Measurements from ENCODE around the gene TMEM163. TPM values are rescaled to one million over a fixed set of nuclear protein-coding genes. Genes with fewer than 3 reads are reported as not detected.

Gene TMEM163
- polyA plus RNA-seq, 1 experiment, result not detected

DNA sequence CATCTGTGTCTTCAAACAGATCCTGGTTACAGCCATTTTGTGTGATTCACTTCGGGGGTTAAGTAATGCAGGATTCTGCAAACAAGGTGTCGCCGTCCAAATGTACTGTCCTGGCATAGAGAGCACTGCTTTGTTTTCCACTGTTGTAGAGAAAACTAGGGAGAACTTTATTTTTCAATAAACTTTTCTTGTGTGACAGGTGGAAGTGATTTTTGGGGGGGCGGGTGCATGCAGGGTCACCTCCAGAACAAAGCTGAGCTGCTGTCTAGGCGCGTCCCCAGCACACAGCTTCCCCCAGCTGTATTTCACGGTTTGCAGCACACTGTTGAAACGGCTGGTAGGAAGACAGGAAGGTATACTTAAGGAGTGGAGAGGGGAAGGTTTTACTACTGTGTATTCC, 264.4 kb downstream of the TMEM163 start:
- POLR2A ChIA-PET, result interaction anchor here (0.5 kb wide), 1 partner anchor 33 kb away, joined by 3 read pairs; no protein-coding TSS in a partner anchor
- H3K27me3 ChIP-seq (ENCODE audit: control insufficient read depth, insufficient read depth, low read length), result no peaks in the 10 kb centered on the region
- CTCF ChIA-PET, result no interaction called here
- no peak for DNase-seq (ENCODE audit: low read depth, low spot score)
- H3K27ac ChIP-seq (ENCODE audit: low read depth, low read length), result no peak overlapping the region
- H3K4me3 ChIP-seq (ENCODE audit: low read depth, low read length), result no peak overlapping the region
- TF ChIP-seq, protein P1, sequence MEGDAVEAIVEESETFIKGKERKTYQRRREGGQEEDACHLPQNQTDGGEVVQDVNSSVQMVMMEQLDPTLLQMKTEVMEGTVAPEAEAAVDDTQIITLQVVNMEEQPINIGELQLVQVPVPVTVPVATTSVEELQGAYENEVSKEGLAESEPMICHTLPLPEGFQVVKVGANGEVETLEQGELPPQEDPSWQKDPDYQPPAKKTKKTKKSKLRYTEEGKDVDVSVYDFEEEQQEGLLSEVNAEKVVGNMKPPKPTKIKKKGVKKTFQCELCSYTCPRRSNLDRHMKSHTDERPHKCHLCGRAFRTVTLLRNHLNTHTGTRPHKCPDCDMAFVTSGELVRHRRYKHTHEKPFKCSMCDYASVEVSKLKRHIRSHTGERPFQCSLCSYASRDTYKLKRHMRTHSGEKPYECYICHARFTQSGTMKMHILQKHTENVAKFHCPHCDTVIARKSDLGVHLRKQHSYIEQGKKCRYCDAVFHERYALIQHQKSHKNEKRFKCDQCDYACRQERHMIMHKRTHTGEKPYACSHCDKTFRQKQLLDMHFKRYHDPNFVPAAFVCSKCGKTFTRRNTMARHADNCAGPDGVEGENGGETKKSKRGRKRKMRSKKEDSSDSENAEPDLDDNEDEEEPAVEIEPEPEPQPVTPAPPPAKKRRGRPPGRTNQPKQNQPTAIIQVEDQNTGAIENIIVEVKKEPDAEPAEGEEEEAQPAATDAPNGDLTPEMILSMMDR (IDR thresholded peaks at IDR 0.05; ENCODE audit: low read depth, low read length), result no peak
- no peaks in the 10 kb centered on the region for H3K9me3 ChIP-seq (ENCODE audit: control insufficient read depth, insufficient read depth, low read length)

DNA sequence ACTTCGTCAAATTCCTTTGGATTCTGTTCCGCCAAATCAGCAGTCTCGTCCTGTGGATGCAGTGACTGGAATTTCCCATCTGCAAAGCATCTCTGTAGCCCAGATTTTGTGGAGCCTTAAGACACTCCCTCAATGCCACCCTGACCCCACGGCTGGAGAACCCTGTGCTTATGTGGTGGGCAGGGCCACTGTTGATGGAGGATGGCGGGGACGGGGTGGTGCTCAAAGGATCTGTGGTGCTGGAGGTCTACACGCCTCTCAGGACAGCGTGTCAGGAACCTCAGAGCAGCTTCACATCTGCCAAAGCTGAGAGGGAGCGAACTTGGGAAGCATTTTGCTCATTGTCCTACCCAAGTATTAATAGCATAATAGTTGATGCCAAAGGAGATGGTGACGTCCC, 264.8 kb downstream of the TMEM163 start:
- POLR2A ChIA-PET, result no interaction called here
- no peak for DNase-seq (ENCODE audit: low read depth, low spot score)
- no peaks in the 10 kb centered on the region for H3K9me3 ChIP-seq (ENCODE audit: control insufficient read depth, insufficient read depth, low read length)
- no peak overlapping the region for H3K27ac ChIP-seq (ENCODE audit: low read depth, low read length)
- H3K4me3 ChIP-seq (ENCODE audit: low read depth, low read length), result no peak overlapping the region
- H3K27me3 ChIP-seq (ENCODE audit: control insufficient read depth, insufficient read depth, low read length), result no peaks in the 10 kb centered on the region
- TF ChIP-seq, protein P1 (IDR thresholded peaks at IDR 0.05; ENCODE audit: low read depth, low read length), result no peak
- CTCF ChIA-PET, result no interaction called here

DNA sequence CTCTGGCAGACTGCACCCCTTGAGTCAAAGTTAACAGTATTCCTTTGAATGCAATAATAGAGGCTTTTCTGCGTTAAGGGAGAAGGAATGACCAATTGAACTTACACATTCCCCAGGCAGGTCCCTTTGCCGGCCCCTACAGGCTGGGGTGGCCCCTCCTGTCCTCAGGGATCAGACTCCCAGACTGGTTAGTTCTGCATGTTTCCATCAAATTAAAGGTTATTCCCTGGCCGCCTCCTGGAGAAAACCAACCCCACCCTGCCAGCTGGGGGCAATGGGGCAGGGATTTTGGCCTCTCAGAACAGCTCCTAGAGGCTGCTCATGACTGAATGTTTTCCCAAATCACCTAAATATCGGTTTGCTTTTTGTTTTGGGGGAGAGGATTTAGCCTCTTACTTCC, 265.3 kb downstream of the TMEM163 start:
- CTCF ChIA-PET, result interaction anchor here (1.6 to 7.1 kb wide), 3 partner anchors 335 to 569 kb away, joined by 5 to 96 read pairs (median 72); no protein-coding TSS in a partner anchor
- POLR2A ChIA-PET, result no interaction called here
- Histone ChIP-seq H3K4me3 (ENCODE audit: low read depth, low read length) (no peak overlapping the region), H3K27ac (ENCODE audit: low read depth, low read length) (no peak overlapping the region), H3K27me3 (ENCODE audit: control insufficient read depth, insufficient read depth, low read length) (no peaks in the 10 kb centered on the region), H3K9me3 (ENCODE audit: control insufficient read depth, insufficient read depth, low read length) (no peaks in the 10 kb centered on the region)
- TF ChIP-seq, protein P1 (IDR thresholded peaks at IDR 0.05; ENCODE audit: low read depth, low read length), result no peak
- no peak for DNase-seq (ENCODE audit: low read depth, low spot score)

DNA sequence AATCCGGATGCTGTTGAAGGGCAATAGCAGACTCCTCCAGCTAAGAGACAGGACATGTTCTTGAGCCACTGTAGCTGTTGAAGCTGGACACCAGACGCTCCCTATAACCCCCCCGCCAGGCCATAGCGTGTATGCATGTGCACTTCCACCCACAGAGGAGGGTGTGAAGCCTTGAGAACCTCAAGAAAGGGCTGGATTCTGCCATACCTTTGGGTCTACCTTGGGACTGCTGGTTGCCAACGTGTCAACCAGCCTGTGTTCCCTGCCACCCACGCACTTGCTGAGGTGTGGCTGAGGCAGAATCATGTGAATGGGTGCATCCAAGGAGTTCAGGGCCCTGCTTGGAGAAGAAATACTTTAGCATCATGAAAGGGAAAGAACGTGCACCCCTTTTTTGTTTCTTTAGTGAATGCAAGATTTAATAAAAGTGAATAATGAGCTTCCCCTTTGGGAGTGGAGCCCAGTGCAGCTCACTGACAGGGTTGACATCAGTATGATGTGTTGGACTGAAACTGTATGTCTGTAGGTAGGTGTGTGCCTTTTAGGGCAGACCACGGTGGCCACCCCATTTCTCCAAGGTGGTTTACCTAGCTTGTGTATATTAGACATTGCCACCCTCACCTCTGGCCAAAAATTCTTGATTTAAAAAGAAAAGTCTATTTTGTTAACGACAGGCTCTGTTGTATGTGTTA, 266.6 kb downstream of the TMEM163 start:
- no peaks in the 10 kb centered on the region for H3K27me3 ChIP-seq (ENCODE audit: control insufficient read depth, insufficient read depth, low read length)
- no peak overlapping the region for H3K4me3 ChIP-seq (ENCODE audit: low read depth, low read length)
- no peaks in the 10 kb centered on the region for H3K9me3 ChIP-seq (ENCODE audit: control insufficient read depth, insufficient read depth, low read length)
- POLR2A ChIA-PET, result no interaction called here
- no peak overlapping the region for H3K27ac ChIP-seq (ENCODE audit: low read depth, low read length)
- no peak for DNase-seq (ENCODE audit: low read depth, low spot score)
- CTCF ChIA-PET, result interaction anchor here (0.6 to 7.1 kb wide), 48 partner anchors 8 to 697 kb away, joined by 3 to 96 read pairs (median 8); no protein-coding TSS in a partner anchor
- TF ChIP-seq, protein P1 (IDR thresholded peaks at IDR 0.05; ENCODE audit: low read depth, low read length), result no peak

DNA sequence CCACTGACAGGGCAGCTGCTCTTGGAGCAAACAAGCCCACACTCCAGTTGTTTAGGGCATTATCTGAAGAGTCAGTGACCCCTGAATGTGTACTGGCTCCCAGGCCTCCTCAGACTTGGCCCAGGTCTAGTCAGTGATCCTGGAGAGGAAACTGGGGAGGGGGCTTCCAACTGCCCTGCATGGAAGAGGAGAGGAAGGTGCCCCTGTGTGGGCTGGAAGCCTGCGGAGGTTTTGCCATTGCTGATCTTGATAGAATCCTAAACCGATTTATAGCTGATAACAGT, 267.5 kb downstream of the TMEM163 start:
- TF ChIP-seq, protein P1 (IDR thresholded peaks at IDR 0.05; ENCODE audit: low read depth, low read length), result no peak
- DNase-seq (ENCODE audit: low read depth, low spot score), result no peak
- no peaks in the 10 kb centered on the region for H3K9me3 ChIP-seq (ENCODE audit: control insufficient read depth, insufficient read depth, low read length)
- no peaks in the 10 kb centered on the region for H3K27me3 ChIP-seq (ENCODE audit: control insufficient read depth, insufficient read depth, low read length)
- ChIA-PET CTCF (interaction anchor here (0.6 to 7.1 kb wide), 79 partner anchors 9 to 1390 kb away, joined by 3 to 96 read pairs (median 6); no protein-coding TSS in a partner anchor), POLR2A (no interaction called here)
- H3K4me3 ChIP-seq (ENCODE audit: low read depth, low read length), result no peak overlapping the region
- no peak overlapping the region for H3K27ac ChIP-seq (ENCODE audit: low read depth, low read length)
